ENCODE results near the gene ASIP.

Gene ASIP

GRCh38 chr20:34264141-34264540, 22.9 kb downstream of the ASIP start:
- TF ChIP-seq CTCF (IDR thresholded peaks at IDR 0.05; ENCODE audit: low read length, missing control alignments), result no peak
- no peak overlapping the region for H3K4me3 ChIP-seq (replicated peaks; ENCODE audit: low read depth, low read length)
- DNase-seq (ENCODE audit: low read depth), result no peak

DNA sequence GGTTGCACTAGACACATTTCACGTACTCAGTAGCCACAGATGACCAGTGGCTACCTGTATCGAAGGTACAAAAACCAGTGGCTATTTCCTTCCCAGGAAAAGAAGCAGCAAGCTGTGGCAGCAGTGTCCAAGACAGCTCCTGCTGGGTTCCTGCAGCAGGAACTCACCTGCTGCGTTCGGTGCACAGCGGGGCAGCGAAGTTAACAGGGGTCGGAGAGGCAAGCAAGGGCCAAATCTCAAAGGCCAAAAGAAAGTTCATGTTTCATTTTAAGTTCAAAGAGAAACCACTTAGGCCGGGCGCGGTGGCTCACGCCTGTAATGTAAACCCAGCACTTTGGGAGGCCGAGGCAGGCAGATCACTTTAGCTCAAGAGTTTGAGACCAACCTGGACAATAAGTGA, 26.9 kb downstream of the ASIP start:
- no peak for TF ChIP-seq CTCF (IDR thresholded peaks at IDR 0.05; ENCODE audit: low read length, missing control alignments)
- no peak for DNase-seq (ENCODE audit: low read depth)
- H3K4me3 ChIP-seq (replicated peaks; ENCODE audit: low read depth, low read length), result no peak overlapping the region

DNA sequence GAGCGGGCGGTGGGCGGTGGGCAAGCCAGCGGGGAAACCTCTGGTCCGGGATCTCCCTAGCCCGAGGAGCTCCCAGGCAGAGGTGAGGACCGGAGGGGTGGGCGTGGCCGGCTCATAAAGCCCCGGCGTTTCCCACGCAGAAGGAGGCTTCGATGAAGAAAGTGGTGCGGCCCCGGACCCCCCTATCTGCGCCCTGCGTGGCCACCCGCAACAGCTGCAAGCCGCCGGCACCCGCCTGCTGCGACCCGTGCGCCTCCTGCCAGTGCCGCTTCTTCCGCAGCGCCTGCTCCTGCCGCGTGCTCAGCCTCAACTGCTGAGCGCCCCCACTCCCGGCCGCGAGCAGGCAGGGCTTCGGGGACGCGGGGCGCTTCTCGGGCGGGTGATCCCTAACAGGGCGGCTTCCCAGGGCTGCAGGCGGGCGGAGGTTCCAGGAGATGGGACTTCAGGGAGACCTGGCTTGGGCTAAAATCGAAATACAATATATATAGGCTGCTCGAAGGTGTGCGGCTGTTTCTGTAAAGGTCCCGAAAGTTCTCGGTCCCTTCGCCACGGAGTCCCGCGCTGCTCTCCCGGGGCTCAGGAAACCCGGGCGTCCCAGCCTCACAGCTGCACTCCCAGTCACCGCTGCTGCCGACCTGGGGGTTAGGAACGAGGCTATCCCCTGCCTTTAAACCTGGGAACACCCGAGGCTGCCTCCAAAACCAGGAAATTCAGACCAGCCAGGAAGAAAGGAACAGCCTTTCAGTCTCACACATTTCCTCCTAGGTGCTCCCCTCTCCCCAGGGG, 27.8 kb downstream of the ASIP start:
- peak overlapping the region; percentile 41 for H3K4me3 ChIP-seq (replicated peaks; ENCODE audit: low read depth, low read length)
- peak; percentile 20 for DNase-seq (ENCODE audit: low read depth)
- no peak for TF ChIP-seq CTCF (IDR thresholded peaks at IDR 0.05; ENCODE audit: low read length, missing control alignments)

DNA sequence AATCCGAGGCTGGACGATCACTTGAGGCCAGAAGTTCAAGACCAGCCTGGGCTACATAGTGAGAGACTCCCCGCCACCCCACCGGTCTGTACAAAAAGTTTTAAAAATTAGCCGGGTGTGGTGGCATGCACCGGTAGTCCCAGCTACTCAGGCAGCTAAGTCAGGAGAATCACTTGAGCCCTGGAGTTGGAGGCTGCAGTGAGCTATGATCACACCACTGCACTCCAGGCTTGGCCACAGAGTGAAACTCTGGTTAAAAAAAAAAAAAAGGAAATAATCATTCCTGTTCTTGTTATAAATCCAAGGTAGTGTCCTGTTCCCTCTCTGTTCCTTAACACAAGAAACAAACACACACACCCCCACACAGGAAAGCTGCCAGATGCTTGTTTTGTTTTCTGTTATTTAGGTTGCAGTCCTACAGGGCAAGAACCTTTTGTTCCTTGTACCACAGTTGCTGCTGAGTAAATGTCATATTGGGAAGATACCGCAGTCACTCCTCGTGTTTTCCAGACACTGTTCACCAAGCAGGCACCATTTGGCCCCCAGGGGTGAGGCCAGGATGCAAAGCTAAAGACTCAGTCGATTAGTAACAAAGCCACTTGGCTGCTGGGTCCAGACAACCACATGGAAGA, 28.9 kb downstream of the ASIP start:
- H3K4me3 ChIP-seq (replicated peaks; ENCODE audit: low read depth, low read length), result no peak overlapping the region
- peak; percentile 89 for DNase-seq (ENCODE audit: low read depth)
- TF ChIP-seq CTCF (IDR thresholded peaks at IDR 0.05; ENCODE audit: low read length, missing control alignments), result no peak

DNA sequence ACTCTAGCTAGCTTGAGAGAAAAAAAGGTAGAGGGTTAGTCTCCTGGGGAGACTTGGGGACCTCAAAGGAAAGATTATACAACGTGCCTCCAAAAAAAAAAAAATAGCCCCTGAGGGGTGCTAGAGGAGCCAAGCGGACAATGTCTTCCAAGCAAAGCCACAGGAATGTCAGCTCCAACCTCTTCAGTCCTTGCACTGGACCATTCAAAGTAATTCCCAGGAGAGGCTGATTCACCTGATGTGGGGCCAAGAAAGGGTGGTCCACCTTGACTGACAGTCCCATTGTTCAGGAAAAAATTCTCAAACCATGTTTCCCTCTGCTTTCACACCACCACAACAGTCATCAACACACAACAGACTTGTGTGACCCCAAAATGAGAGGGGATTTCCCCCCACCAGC, 30.7 kb downstream of the ASIP start:
- no peak for TF ChIP-seq CTCF (IDR thresholded peaks at IDR 0.05; ENCODE audit: low read length, missing control alignments)
- no peak overlapping the region for H3K4me3 ChIP-seq (replicated peaks; ENCODE audit: low read depth, low read length)
- DNase-seq (ENCODE audit: low read depth), result peak; percentile 91

- TF ChIP-seq CTCF (IDR thresholded peaks at IDR 0.05; ENCODE audit: low read length, missing control alignments), result no peak
Observed at GRCh38 chr20:34274694-34275093, 33.5 kb downstream of the ASIP start.

More at GRCh38 chr20:34274694-34275093, 33.5 kb downstream of the ASIP start:
- H3K4me3 ChIP-seq (replicated peaks; ENCODE audit: low read depth, low read length), result no peak overlapping the region
- DNase-seq (ENCODE audit: low read depth), result no peak

Measured in fibroblast of pulmonary artery (primary cell).